ENCODE measurements around the gene GRIN2D.

DNA sequence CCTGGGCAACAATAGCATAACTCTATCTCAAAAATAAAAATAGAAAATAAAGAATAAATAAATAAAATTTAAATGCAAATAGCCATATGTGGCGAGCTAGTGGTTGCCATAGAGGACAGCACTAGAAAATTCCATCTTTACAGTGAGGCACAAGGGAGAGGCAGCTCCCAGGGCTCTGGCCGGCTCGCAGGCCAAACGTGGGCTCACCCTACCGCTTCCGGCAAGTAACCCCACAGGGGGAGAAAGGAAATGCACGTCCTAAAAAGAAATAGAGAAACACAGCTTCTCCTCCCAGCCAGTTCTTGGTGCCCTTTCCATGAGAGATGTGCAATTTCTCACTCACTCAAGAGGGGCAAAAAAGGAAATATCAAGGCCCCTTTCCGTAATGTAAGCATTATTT, 39.9 kb downstream of the GRIN2D start:
- TF ChIP-seq, protein P1, sequence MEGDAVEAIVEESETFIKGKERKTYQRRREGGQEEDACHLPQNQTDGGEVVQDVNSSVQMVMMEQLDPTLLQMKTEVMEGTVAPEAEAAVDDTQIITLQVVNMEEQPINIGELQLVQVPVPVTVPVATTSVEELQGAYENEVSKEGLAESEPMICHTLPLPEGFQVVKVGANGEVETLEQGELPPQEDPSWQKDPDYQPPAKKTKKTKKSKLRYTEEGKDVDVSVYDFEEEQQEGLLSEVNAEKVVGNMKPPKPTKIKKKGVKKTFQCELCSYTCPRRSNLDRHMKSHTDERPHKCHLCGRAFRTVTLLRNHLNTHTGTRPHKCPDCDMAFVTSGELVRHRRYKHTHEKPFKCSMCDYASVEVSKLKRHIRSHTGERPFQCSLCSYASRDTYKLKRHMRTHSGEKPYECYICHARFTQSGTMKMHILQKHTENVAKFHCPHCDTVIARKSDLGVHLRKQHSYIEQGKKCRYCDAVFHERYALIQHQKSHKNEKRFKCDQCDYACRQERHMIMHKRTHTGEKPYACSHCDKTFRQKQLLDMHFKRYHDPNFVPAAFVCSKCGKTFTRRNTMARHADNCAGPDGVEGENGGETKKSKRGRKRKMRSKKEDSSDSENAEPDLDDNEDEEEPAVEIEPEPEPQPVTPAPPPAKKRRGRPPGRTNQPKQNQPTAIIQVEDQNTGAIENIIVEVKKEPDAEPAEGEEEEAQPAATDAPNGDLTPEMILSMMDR (IDR thresholded peaks at IDR 0.05) = no peak
- TF ChIP-seq SIN3A (IDR thresholded peaks at IDR 0.05; ENCODE audit: borderline replicate concordance, low read depth, low read length) (no peak), POLR2AphosphoS5 (IDR thresholded peaks at IDR 0.05; ENCODE audit: low read depth, low read length) (no peak), FOXM1 (IDR thresholded peaks at IDR 0.05; ENCODE audit: low read depth) (no peak), TCF12 (IDR thresholded peaks at IDR 0.05) (no peak), RAD21 (IDR thresholded peaks at IDR 0.05; ENCODE audit: low read length) (no peak), RFX5 (IDR thresholded peaks at IDR 0.05; ENCODE audit: low read length) (no peak), RXRA (IDR thresholded peaks at IDR 0.05; ENCODE audit: borderline replicate concordance, low read depth) (no peak), EP300 (IDR thresholded peaks at IDR 0.05; ENCODE audit: borderline replicate concordance in 1 of 2, low read depth in 1 of 2, low read length in 1 of 2) (no peak)
- TF ChIP-seq, protein P2, sequence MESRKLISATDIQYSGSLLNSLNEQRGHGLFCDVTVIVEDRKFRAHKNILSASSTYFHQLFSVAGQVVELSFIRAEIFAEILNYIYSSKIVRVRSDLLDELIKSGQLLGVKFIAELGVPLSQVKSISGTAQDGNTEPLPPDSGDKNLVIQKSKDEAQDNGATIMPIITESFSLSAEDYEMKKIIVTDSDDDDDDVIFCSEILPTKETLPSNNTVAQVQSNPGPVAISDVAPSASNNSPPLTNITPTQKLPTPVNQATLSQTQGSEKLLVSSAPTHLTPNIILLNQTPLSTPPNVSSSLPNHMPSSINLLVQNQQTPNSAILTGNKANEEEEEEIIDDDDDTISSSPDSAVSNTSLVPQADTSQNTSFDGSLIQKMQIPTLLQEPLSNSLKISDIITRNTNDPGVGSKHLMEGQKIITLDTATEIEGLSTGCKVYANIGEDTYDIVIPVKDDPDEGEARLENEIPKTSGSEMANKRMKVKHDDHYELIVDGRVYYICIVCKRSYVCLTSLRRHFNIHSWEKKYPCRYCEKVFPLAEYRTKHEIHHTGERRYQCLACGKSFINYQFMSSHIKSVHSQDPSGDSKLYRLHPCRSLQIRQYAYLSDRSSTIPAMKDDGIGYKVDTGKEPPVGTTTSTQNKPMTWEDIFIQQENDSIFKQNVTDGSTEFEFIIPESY (IDR thresholded peaks at IDR 0.05; ENCODE audit: borderline replicate concordance, low read depth) = no peak
